Psoas muscle (tissue), 8 donors: Measurements from ENCODE around the gene TRABD2A. TPM values are rescaled to one million over a fixed set of nuclear protein-coding genes. Genes with fewer than 3 reads are reported as not detected.
A peak's percentile ranks its signal among the peaks of the same experiment; 100 is the strongest.

ENCODE experiments used
- ATAC-seq, 4 donors: fragments of 200-7000 bp; cut with Tn5 transposase; one replicate each; pipeline ENCODE4 v1.9.1; 2020; ENCODE audit warnings: moderate library complexity in 3 of 4, mild to moderate bottlenecking in 2 of 4
- DNase-seq, 2 donors: peaks; one replicate each; pipeline ENCODE4 v3.0.0-alpha.2; 2020
- H3K27ac ChIP-seq: fragments of 200-600 bp; one replicate; pipeline ENCODE4 v1.8.0; 2022
- H3K27me3 ChIP-seq, 3 donors: fragments of 200-600 bp in 1 of 3; one replicate each; pipeline versions ENCODE4 v1.6.1 to v1.8.0; 2013 to 2022; ENCODE audit warnings: low read length in 2 of 3, mild to moderate bottlenecking in 2 of 3, moderate library complexity in 1 of 3; ENCODE audit not compliant: insufficient read depth in 3 of 3
- H3K36me3 ChIP-seq, 2 donors: fragments of 200-600 bp in 1 of 2; one replicate each; pipeline versions ENCODE4 v1.6.1 to v1.8.0; 2013 to 2022; ENCODE audit warnings: low read depth in 1 of 2, mild to moderate bottlenecking in 1 of 2, moderate library complexity in 1 of 2; ENCODE audit not compliant: insufficient read depth in 1 of 2
- H3K4me1 ChIP-seq: fragments of 200-600 bp; one replicate; pipeline ENCODE4 v1.8.0; 2022
- H3K4me3 ChIP-seq: fragments of 200-600 bp; one replicate; pipeline ENCODE4 v1.8.0; 2022; ENCODE audit warnings: mild to moderate bottlenecking
- H3K9me3 ChIP-seq: fragments of 200-600 bp; one replicate; pipeline ENCODE4 v1.8.0; 2022
- WGBS, 3 donors: extraction: QIAGEN DNeasy Blood & Tissue Kit; methylation state at CpG; one replicate each; pipeline versions ENCODE4 v1.1.6 to v1.1.7; 2013; 5-methylcytosine and 5-hydroxymethylcytosine counted together
- intact Hi-C, 2 donors: fragments of 100-400 bp; cut with DNase I; formaldehyde crosslinking; loops; one replicate each; pipeline versions ENCODE4 v1.11.0 to v1.14.2; 2022
- long read RNA-seq, 2 donors: library from polyadenylated mRNA; unstranded; transcript quantifications; one replicate each; pipeline ENCODE4 v2.0.0, GENCODE V29; 2021
- polyA plus RNA-seq, 3 donors: library from polyadenylated mRNA; stranded (reverse); fragments of 200-250 nt; gene quantifications; one replicate each; pipeline ENCODE4 v1.2.3, GENCODE V29; 2013
- total RNA-seq, 4 donors: library from RNA; stranded (reverse); fragmentation: NEBNext Ultra II Directional in 2 of 4; extraction: Animal tissue kit (Norgen Biotek cat#: 25700) in 2 of 4; gene quantifications; one replicate each; pipeline versions ENCODE4 v1.2.1 to v1.2.4, GENCODE V29; 2021 to 2023
- TF ChIP-seq, protein P1 (sequence below): fragments of 200-600 bp; IDR thresholded peaks from one replicate; pipeline ENCODE4 v1.8.0; 2022; ENCODE audit warnings: antibody characterized with exemption
- donor health status: healthy with polysubstance abuse.
- donor health status: DM: no; HTN: no; CAD: no; lungs with moderate emphysema.
- donor health status: Bipolar disorder and iron deficiency.
- donor health status: healthy.
- donor health status: DM: yes; HTN: yes; CAD: no.
- donor health status: DM: no; HTN: no; CAD: no.
- donor health status: DM: no; HTN: no; CAD: no.
- donor health status: DM: yes; HTN: yes; CAD: no.

Gene TRABD2A, protein sequence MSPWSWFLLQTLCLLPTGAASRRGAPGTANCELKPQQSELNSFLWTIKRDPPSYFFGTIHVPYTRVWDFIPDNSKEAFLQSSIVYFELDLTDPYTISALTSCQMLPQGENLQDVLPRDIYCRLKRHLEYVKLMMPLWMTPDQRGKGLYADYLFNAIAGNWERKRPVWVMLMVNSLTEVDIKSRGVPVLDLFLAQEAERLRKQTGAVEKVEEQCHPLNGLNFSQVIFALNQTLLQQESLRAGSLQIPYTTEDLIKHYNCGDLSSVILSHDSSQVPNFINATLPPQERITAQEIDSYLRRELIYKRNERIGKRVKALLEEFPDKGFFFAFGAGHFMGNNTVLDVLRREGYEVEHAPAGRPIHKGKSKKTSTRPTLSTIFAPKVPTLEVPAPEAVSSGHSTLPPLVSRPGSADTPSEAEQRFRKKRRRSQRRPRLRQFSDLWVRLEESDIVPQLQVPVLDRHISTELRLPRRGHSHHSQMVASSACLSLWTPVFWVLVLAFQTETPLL
- total RNA-seq (under 1 TPM; 0.32 to 0.74 (median 0.47) TPM), polyA plus RNA-seq (under 1 TPM; 0.27 to 0.47 (median 0.35) TPM)
- long read RNA-seq, donor 1 = 0 reads
- long read RNA-seq, donor 2 = 0 reads

DNA sequence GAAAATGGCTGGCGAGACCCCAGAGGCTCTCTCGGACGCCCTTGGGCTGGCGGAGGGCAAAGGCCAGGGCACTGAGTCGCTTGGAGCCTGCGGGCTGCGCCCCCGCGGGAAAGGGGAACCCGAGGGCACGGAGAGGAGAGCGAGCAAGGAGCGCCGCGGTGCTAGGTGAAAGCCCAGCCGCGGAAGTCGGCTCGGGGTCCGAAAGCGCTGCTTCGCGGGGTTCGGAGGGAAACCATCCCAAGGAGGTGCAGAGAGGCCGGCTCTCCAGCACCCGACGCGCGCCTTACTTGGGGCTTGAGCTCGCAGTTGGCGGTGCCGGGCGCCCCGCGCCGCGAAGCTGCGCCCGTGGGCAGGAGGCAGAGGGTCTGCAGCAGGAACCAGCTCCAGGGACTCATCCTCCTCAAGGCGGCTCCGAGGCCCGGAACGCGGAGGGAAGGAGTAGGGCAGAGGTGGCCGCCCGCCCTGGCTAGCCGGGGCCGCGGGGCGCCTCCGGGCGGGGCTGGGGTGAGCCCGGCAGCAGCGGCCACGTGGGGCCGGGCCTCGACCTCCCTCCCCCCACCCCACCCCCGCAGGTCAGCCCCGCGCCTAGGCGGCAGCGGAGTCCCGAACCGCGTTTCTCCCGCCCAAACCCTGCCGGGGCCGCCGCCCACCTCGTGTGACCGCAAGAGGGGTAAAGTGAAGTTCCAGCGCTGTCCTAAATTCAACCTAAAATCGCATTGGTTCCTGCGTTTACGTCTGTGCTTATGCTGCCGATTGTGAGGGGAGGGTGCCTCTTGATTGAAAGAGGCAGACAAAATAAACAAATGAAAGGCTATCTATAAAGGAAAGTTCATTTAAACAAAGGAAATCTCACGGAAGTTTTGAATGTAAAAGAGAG, at the start of gene TRABD2A:
Gene TRABD2A, minus strand, starts transcription at position 440 of the 877 bp plus-strand sequence. Its CDS starts 45 bp downstream, at position 395.
- peak in 3 of 4 donors; percentile 23 to 38 (median 28) for ATAC-seq
- TF ChIP-seq, protein P1, sequence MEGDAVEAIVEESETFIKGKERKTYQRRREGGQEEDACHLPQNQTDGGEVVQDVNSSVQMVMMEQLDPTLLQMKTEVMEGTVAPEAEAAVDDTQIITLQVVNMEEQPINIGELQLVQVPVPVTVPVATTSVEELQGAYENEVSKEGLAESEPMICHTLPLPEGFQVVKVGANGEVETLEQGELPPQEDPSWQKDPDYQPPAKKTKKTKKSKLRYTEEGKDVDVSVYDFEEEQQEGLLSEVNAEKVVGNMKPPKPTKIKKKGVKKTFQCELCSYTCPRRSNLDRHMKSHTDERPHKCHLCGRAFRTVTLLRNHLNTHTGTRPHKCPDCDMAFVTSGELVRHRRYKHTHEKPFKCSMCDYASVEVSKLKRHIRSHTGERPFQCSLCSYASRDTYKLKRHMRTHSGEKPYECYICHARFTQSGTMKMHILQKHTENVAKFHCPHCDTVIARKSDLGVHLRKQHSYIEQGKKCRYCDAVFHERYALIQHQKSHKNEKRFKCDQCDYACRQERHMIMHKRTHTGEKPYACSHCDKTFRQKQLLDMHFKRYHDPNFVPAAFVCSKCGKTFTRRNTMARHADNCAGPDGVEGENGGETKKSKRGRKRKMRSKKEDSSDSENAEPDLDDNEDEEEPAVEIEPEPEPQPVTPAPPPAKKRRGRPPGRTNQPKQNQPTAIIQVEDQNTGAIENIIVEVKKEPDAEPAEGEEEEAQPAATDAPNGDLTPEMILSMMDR = no peak
- no peak within 1 kb of the TSS for H3K27ac ChIP-seq
- H3K27me3 ChIP-seq = peaks cover 0 to 44% (median 5%) of the 10 kb centered on the region in 3 donors
- intact Hi-C loops = loop anchor here in 1 of 2 donors (5.0 kb wide), 1 partner anchor 384 kb away; no protein-coding TSS in a partner anchor
- peak; percentile 21 to 52 for DNase-seq
- H3K4me3 ChIP-seq = peak within 1 kb of the TSS; percentile 68
- 0 to 1% (median 1%) methylated on average over 63 to 77 of the region's 77 CpGs for WGBS, 3 donors
- no peaks in the 10 kb centered on the region for H3K36me3 ChIP-seq
- no peaks in the 10 kb centered on the region for H3K9me3 ChIP-seq
- H3K4me1 ChIP-seq = peaks cover 19% of the 10 kb centered on the region

DNA sequence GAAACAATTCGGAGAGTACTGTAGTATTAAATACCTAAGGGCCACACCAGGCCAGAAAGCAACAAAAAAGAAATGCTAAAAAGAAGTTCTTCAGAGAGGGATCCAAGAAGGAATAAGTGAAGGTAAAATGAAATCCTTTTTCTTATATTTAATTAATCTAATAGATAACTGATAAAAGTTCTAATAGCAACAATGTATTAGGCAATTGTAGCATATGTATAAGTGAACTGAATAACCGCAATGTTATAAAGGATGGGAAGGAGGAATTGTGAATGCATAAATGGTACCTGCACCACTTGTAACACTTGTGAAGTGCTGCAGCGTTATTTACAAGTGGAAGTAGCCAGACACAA, 46.4 kb upstream of the TRABD2A start:
- Histone ChIP-seq H3K9me3 (no peaks in the 10 kb centered on the region), H3K27me3 (peaks cover 0 to 2% (median 0%) of the 10 kb centered on the region in 3 donors), H3K36me3 (no peaks in the 10 kb centered on the region), H3K4me3 (no peak overlapping the region), H3K4me1 (no peaks in the 10 kb centered on the region), H3K27ac (no peak overlapping the region)
- DNase-seq = no peak
- ATAC-seq = no peak
- TF ChIP-seq, protein P1 = no peak
- intact Hi-C loops = loop anchor here in 1 of 2 donors (2.0 to 10.0 kb wide), 3 partner anchors 88 to 430 kb away; no protein-coding TSS in a partner anchor
- 43 to 45% (median 44%) methylated on average over 3 of the region's 3 CpGs for WGBS, 3 donors

DNA sequence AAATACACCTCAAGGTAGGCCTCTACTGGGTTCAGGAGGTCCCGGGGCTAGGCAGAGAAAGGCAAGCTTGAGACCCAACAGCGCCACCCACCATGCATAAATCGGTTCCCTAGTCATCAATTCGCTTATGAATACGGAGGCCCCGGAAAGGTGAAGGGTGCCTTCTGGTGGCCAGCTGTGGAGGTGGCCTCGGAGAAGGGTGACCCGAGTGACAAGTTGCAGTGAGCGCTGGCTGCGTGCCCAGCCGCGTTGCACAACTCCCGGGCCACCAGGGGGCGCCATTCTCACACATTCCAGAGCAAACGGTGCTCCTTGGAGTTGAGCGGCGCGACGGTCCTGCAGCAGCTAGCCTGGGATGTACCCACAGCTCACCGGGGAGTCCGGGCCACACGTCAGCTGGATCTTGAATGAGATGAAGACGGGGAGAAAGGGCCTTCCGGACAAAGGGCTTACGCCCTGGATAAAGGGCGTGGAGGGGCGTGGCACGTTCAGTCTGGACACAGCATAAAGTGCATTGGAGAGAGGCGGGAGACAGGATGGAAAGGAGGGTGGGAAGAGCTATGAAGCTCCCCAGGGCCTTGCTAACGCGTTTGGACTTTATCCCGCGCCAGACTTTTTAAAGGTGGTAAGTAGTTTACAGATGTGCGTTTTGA, 45.0 kb upstream of the TRABD2A start:
- Histone ChIP-seq H3K36me3 (no peaks in the 10 kb centered on the region), H3K4me1 (no peaks in the 10 kb centered on the region), H3K9me3 (no peaks in the 10 kb centered on the region), H3K27me3 (no peaks in the 10 kb centered on the region), H3K4me3 (peak overlapping the region; percentile 55), H3K27ac (no peak overlapping the region)
- ATAC-seq = peak; percentile 84 to 94 (median 87)
- DNase-seq = peak; percentile 96
- 5 to 7% (median 6%) methylated on average over 34 of the region's 34 CpGs for WGBS, 3 donors
- intact Hi-C loops = loop anchor here in 1 of 2 donors (2.0 to 10.0 kb wide), 3 partner anchors 89 to 429 kb away; no protein-coding TSS in a partner anchor
- TF ChIP-seq, protein P1 = peak; percentile 94

DNA sequence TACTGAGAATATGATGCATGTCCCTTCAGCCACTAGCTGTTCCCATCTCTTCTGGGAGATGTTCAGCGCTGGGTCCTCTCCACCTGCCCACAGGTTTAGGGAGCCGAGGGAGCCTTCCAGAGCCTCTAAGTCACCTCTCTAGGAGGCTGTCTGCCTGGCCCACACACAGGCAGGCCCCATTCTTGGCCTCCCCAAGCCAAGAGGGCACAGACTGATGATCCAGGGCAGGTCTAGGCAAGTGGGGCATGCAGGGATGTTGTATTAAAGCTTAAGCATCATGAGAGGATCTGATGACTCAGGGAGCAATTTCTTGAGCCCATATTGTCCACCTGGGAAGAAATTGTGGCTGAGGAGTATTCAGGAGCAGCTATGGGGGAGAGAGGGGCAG, 44.4 kb upstream of the TRABD2A start:
- intact Hi-C loops = loop anchor here in 1 of 2 donors (10.0 kb wide), 1 partner anchor 369 kb away; no protein-coding TSS in a partner anchor
- H3K36me3 ChIP-seq = no peaks in the 10 kb centered on the region
- DNase-seq (no peak), ATAC-seq (peak in 1 of 4 donors; percentile 4)
- no peak overlapping the region for H3K4me3 ChIP-seq
- WGBS, 3 donors = 96 to 99% (median 98%) methylated on average over 2 of the region's 2 CpGs
- TF ChIP-seq, protein P1 = no peak
- no peak overlapping the region for H3K27ac ChIP-seq
- no peaks in the 10 kb centered on the region for H3K27me3 ChIP-seq
- peaks cover 2% of the 10 kb centered on the region for H3K4me1 ChIP-seq
- H3K9me3 ChIP-seq = no peaks in the 10 kb centered on the region
